GM12891 (cell line): ENCODE data around the gene ARGLU1.

Source experiments
- POLR2A ChIP-seq: IDR thresholded peaks from 2 replicates; pipeline ENCODE4 v1.6.1; 2011; ENCODE audit warnings: low read depth, low read length, control low read depth
- SPI1 ChIP-seq: IDR thresholded peaks from 2 replicates; pipeline ENCODE4 v1.6.1; 2011; ENCODE audit warnings: low read depth, low read length, control low read depth

DNA sequence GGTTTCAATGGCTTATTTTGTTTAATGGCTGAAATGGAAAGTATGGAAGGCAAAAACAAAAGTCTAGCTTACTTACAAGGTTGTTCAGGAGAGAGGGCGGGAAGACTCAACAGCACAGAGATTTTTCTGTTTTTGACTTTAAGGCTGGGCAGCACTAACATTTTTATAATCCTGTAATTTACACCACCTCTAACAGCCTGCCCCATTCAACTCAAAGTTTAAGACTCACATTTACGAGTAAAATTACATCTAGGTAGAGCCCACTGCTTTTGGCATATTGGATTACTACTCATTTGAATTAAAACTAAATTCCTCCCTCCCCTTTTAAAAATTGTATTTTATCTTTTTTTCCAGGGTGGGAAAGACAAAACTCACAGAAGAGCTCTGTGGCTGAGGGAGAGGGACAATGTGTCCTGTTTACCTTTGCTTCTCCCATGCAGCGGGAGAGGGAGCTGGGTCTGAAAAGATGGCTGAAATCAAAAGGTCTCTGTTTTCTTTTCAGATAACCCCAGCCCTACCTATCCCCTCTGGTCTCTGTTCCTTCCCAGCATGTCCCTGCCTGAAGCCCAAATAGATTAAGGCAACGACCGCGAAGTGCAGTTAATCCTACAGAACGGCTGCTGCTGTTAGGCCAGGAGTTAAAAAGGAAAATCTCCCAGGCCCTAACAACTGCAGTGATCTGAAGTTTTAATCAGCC, 39.1 kb downstream of the ARGLU1 start:
- no peak for TF ChIP-seq POLR2A
- TF ChIP-seq SPI1: no peak
